Neural crest cell (in vitro differentiated cells): ENCODE data around the gene AGPS. TPM values are rescaled to one million over a fixed set of nuclear protein-coding genes. Genes with fewer than 3 reads are reported as not detected.

ENCODE experiments used
- DNase-seq: peaks from one replicate; pipeline ENCODE4 v3.0.0; 2021; ENCODE audit warnings: low read depth, mixed read lengths, low spot score
- H3K27ac Mint-ChIP-seq: one replicate; pipeline ENCODE4 v1.8.0; 2021; ENCODE audit warnings: mild to moderate bottlenecking, mixed read lengths; ENCODE audit not compliant: unreplicated experiment
- H3K27me3 Mint-ChIP-seq: 2 replicates; pipeline ENCODE4 v1.8.0; 2021; ENCODE audit warnings: low read depth, mild to moderate bottlenecking, mixed read lengths
- H3K36me3 Mint-ChIP-seq: 2 replicates; pipeline ENCODE4 v1.8.0; 2021; ENCODE audit warnings: low read depth, mild to moderate bottlenecking, mixed read lengths
- H3K4me1 Mint-ChIP-seq: 2 replicates; pipeline ENCODE4 v1.8.0; 2021; ENCODE audit warnings: mixed read lengths
- H3K4me3 Mint-ChIP-seq: one replicate; pipeline ENCODE4 v1.8.0; 2021; ENCODE audit warnings: mild to moderate bottlenecking, mixed read lengths
- H3K9me3 Mint-ChIP-seq: 2 replicates; pipeline ENCODE4 v1.8.0; 2021; ENCODE audit warnings: mixed read lengths
- CTCF ChIP-seq: fragments of 200-600 bp; sonication (generic); conservative IDR thresholded peaks from 2 replicates; pipeline ENCODE4 v1.5.0; 2021; ENCODE audit warnings: antibody characterized with exemption, mild to moderate bottlenecking
- total RNA-seq: library from RNA; stranded (reverse); gene quantifications from 2 replicates; pipeline ENCODE4 v1.2.1, GENCODE V29; 2021

AGPS gene
- total RNA-seq, 1 donor from 2014 or later: 51.5 TPM

- H3K4me1 Mint-ChIP-seq: peaks cover 25% of the 10 kb centered on the region
- no peak for DNase-seq
- no peaks in the 10 kb centered on the region for H3K9me3 Mint-ChIP-seq
- H3K27me3 Mint-ChIP-seq: no peaks in the 10 kb centered on the region
- H3K36me3 Mint-ChIP-seq: no peaks in the 10 kb centered on the region
- TF ChIP-seq CTCF: no peak
- H3K27ac Mint-ChIP-seq: no peak overlapping the region
- H3K4me3 Mint-ChIP-seq: no peak overlapping the region
Measured at GRCh38 chr2:177535000-177535399, 142.4 kb downstream of the AGPS start.

GRCh38 chr2:177535958-177536504 lies 143.5 kb downstream of the AGPS start:
- no peak for TF ChIP-seq CTCF
- H3K4me1 Mint-ChIP-seq: peaks cover 20% of the 10 kb centered on the region
- H3K27me3 Mint-ChIP-seq: no peaks in the 10 kb centered on the region
- no peak for DNase-seq
- H3K9me3 Mint-ChIP-seq: no peaks in the 10 kb centered on the region
- no peak overlapping the region for H3K4me3 Mint-ChIP-seq
- no peak overlapping the region for H3K27ac Mint-ChIP-seq
- H3K36me3 Mint-ChIP-seq: no peaks in the 10 kb centered on the region

- H3K4me3 Mint-ChIP-seq: no peak overlapping the region
- DNase-seq: no peak
- no peaks in the 10 kb centered on the region for H3K27me3 Mint-ChIP-seq
- TF ChIP-seq CTCF: no peak
- no peaks in the 10 kb centered on the region for H3K36me3 Mint-ChIP-seq
- H3K9me3 Mint-ChIP-seq: no peaks in the 10 kb centered on the region
- no peak overlapping the region for H3K27ac Mint-ChIP-seq
- H3K4me1 Mint-ChIP-seq: peaks cover 20% of the 10 kb centered on the region
Measured at GRCh38 chr2:177537213-177537612, 144.6 kb downstream of the AGPS start.

- H3K4me3 Mint-ChIP-seq: no peak overlapping the region
- H3K36me3 Mint-ChIP-seq: no peaks in the 10 kb centered on the region
- no peak for DNase-seq
- no peak for TF ChIP-seq CTCF
- no peaks in the 10 kb centered on the region for H3K9me3 Mint-ChIP-seq
- H3K4me1 Mint-ChIP-seq: peaks cover 20% of the 10 kb centered on the region
- H3K27me3 Mint-ChIP-seq: no peaks in the 10 kb centered on the region
- H3K27ac Mint-ChIP-seq: no peak overlapping the region
Measured at GRCh38 chr2:177537636-177538035, 145.1 kb downstream of the AGPS start.

GRCh38 chr2:177538323-177538722 lies 145.8 kb downstream of the AGPS start:
- no peak for TF ChIP-seq CTCF
- Mint-ChIP-seq H3K36me3 (no peaks in the 10 kb centered on the region), H3K9me3 (no peaks in the 10 kb centered on the region), H3K27ac (no peak overlapping the region), H3K4me1 (peaks cover 20% of the 10 kb centered on the region), H3K27me3 (no peaks in the 10 kb centered on the region), H3K4me3 (no peak overlapping the region)
- DNase-seq: no peak
